ENCODE results near the gene LMX1B. TPM values are rescaled to one million over a fixed set of nuclear protein-coding genes. Genes with fewer than 3 reads are reported as not detected.

Gene LMX1B
- polyA plus RNA-seq, 1 of the 3 experiments (the other 2 are of a cell fraction), result not detected

DNA sequence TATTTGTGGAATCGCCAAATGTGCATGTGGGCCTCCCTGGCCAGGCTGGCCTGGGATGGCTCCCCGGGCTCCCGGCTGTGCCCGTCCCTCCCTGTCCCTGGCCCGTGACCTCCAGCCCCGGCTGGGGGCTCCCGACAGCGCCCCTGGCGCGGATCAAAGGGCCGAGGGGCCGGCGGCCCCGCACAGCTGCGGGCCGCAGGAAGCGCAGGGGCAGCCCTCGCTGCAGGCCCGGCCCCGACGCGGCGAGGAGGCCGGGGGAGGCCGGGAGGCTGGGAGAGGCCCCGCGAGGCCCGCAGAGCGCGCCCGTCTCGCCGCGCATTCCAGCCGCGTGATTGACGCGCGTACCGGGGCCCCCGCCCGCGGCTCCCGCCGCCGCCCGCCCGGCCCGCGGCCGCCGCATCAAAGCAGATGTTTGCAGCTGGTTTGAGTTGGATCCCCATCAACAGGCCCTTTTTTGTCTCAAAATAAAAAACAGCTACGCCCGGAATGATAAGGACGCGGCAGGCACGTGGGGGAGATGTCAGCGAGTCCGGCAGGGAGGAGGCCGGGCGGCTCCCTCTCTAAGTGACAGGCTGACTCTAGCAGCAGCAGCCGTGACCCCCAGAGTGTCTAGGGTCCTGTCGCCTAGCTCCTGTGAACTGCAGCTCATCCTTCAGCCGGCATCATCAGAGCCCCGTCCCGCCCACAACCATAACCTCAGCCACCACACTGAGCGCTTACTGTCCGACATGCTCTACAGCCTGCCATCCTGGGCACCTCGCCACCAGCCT, 69.4 kb downstream of the LMX1B start:
- TF ChIP-seq MEF2A (IDR thresholded peaks at IDR 0.05; ENCODE audit: borderline replicate concordance, low read depth) (no peak), GABPA (IDR thresholded peaks at IDR 0.05; ENCODE audit: low read depth) (no peak), RFX5 (IDR thresholded peaks at IDR 0.05; ENCODE audit: low read length) (no peak), EP300 (IDR thresholded peaks at IDR 0.05; ENCODE audit: borderline replicate concordance in 1 of 2, low read depth in 1 of 2, low read length in 1 of 2) (no peak)
- peak; percentile 68 for DNase-seq
- Histone ChIP-seq H3K4me2 (no peak overlapping the region), H3K4me3 (ENCODE audit: low read depth in 2 of 2, low read length in 1 of 2) (no peak overlapping the region), H3K9me2 (no peaks in the 10 kb centered on the region), H3K27ac (ENCODE audit: low read depth in 2 of 2, low read length in 1 of 2) (no peak overlapping the region), H3K36me3 (replicated peaks in 1 of 2; ENCODE audit: control insufficient read depth in 1 of 2, insufficient read depth in 2 of 2, low read length in 1 of 2) (no peaks in the 10 kb centered on the region), H3K9ac (no peak overlapping the region), H3K9me3 (no peaks in the 10 kb centered on the region), H2AFZ (ENCODE audit: low read depth) (no peak overlapping the region), H3K4me1 (ENCODE audit: control insufficient read depth in 1 of 2, insufficient read depth in 2 of 2, low read depth in 1 of 2, low read length in 1 of 2) (no peaks in the 10 kb centered on the region), H3K79me2 (ENCODE audit: insufficient read depth) (no peaks in the 10 kb centered on the region), H3F3A (replicated peaks; ENCODE audit: insufficient read depth) (no peaks in the 10 kb centered on the region), H3K27me3 (ENCODE audit: insufficient read depth) (peaks cover 58% of the 10 kb centered on the region), H4K20me1 (ENCODE audit: insufficient read depth) (no peaks in the 10 kb centered on the region)
- ChIA-PET CTCF (interaction anchor here (0.8 to 7.3 kb wide), 8 partner anchors 7 to 99 kb away, joined by 3 to 45 read pairs (median 4); no protein-coding TSS in a partner anchor), POLR2A (no interaction called here)
- WGBS (ENCODE audit: low lambda C conversion rate), result 9% methylated on average over 17 of the region's 69 CpGs

DNA sequence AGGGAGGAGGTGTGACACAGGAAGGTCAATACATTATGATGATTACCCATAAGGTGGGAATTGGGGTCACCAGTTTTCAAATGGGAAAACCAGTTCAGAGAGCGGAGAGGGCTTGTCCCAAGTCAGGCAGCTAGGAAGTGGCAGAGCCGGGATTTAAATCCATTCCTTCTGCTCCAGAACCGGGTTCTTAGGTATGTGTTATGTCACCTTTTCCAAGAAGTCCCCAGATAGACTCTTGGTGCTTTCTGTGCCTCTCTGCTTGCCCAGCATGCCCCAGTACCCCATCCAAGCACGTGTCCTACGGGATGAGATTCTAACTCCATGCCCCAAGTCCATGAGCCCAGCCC, 69.9 kb downstream of the LMX1B start:
- no peak for DNase-seq
- no peaks in the 10 kb centered on the region for H3K9me2 ChIP-seq
- TF ChIP-seq, protein P1, sequence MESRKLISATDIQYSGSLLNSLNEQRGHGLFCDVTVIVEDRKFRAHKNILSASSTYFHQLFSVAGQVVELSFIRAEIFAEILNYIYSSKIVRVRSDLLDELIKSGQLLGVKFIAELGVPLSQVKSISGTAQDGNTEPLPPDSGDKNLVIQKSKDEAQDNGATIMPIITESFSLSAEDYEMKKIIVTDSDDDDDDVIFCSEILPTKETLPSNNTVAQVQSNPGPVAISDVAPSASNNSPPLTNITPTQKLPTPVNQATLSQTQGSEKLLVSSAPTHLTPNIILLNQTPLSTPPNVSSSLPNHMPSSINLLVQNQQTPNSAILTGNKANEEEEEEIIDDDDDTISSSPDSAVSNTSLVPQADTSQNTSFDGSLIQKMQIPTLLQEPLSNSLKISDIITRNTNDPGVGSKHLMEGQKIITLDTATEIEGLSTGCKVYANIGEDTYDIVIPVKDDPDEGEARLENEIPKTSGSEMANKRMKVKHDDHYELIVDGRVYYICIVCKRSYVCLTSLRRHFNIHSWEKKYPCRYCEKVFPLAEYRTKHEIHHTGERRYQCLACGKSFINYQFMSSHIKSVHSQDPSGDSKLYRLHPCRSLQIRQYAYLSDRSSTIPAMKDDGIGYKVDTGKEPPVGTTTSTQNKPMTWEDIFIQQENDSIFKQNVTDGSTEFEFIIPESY (IDR thresholded peaks at IDR 0.05; ENCODE audit: borderline replicate concordance, low read depth), result no peak
- TF ChIP-seq, protein P2, sequence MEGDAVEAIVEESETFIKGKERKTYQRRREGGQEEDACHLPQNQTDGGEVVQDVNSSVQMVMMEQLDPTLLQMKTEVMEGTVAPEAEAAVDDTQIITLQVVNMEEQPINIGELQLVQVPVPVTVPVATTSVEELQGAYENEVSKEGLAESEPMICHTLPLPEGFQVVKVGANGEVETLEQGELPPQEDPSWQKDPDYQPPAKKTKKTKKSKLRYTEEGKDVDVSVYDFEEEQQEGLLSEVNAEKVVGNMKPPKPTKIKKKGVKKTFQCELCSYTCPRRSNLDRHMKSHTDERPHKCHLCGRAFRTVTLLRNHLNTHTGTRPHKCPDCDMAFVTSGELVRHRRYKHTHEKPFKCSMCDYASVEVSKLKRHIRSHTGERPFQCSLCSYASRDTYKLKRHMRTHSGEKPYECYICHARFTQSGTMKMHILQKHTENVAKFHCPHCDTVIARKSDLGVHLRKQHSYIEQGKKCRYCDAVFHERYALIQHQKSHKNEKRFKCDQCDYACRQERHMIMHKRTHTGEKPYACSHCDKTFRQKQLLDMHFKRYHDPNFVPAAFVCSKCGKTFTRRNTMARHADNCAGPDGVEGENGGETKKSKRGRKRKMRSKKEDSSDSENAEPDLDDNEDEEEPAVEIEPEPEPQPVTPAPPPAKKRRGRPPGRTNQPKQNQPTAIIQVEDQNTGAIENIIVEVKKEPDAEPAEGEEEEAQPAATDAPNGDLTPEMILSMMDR (IDR thresholded peaks at IDR 0.05), result no peak
- TF ChIP-seq, protein P3, sequence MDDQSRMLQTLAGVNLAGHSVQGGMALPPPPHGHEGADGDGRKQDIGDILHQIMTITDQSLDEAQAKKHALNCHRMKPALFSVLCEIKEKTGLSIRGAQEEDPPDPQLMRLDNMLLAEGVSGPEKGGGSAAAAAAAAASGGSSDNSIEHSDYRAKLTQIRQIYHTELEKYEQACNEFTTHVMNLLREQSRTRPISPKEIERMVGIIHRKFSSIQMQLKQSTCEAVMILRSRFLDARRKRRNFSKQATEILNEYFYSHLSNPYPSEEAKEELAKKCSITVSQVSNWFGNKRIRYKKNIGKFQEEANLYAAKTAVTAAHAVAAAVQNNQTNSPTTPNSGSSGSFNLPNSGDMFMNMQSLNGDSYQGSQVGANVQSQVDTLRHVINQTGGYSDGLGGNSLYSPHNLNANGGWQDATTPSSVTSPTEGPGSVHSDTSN (IDR thresholded peaks at IDR 0.05), result no peak
- TF ChIP-seq FOSL2 (IDR thresholded peaks at IDR 0.05; ENCODE audit: borderline replicate concordance, low read depth) (no peak), GATA2 (CRISPR knock-in tag; IDR thresholded peaks at IDR 0.05) (no peak), NRF1 (IDR thresholded peaks at IDR 0.05; ENCODE audit: low read depth, low read length) (no peak), RFX5 (IDR thresholded peaks at IDR 0.05; ENCODE audit: low read length) (no peak), GABPA (IDR thresholded peaks at IDR 0.05; ENCODE audit: low read depth) (no peak), JUND (IDR thresholded peaks at IDR 0.05) (no peak), TAF1 (IDR thresholded peaks at IDR 0.05; ENCODE audit: borderline replicate concordance, low read depth, low read length) (no peak), EZH2phosphoT487 (IDR thresholded peaks at IDR 0.05; ENCODE audit: borderline replicate concordance, low read depth) (no peak), MEF2A (IDR thresholded peaks at IDR 0.05; ENCODE audit: borderline replicate concordance, low read depth) (no peak), EP300 (IDR thresholded peaks at IDR 0.05; ENCODE audit: borderline replicate concordance in 1 of 2, low read depth in 1 of 2, low read length in 1 of 2) (no peak), SMC3 (IDR thresholded peaks at IDR 0.05; ENCODE audit: low read depth, low read length) (no peak), SIN3A (IDR thresholded peaks at IDR 0.05; ENCODE audit: borderline replicate concordance, low read depth, low read length) (no peak), NFIC (IDR thresholded peaks at IDR 0.05; ENCODE audit: borderline replicate concordance) (no peak), POLR2AphosphoS5 (IDR thresholded peaks at IDR 0.05; ENCODE audit: low read depth, low read length) (no peak), FOXM1 (IDR thresholded peaks at IDR 0.05; ENCODE audit: low read depth) (no peak)
- TF ChIP-seq, protein P4, sequence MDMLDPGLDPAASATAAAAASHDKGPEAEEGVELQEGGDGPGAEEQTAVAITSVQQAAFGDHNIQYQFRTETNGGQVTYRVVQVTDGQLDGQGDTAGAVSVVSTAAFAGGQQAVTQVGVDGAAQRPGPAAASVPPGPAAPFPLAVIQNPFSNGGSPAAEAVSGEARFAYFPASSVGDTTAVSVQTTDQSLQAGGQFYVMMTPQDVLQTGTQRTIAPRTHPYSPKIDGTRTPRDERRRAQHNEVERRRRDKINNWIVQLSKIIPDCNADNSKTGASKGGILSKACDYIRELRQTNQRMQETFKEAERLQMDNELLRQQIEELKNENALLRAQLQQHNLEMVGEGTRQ (IDR thresholded peaks at IDR 0.05; ENCODE audit: borderline replicate concordance, low read depth, low read length), result no peak
- WGBS (ENCODE audit: low lambda C conversion rate), result 52% methylated on average over 4 of the region's 5 CpGs
- H3K27me3 ChIP-seq (ENCODE audit: insufficient read depth), result peaks cover 63% of the 10 kb centered on the region
- POLR2A ChIA-PET, result no interaction called here
- H3K36me3 ChIP-seq (replicated peaks in 1 of 2; ENCODE audit: control insufficient read depth in 1 of 2, insufficient read depth in 2 of 2, low read length in 1 of 2), result no peaks in the 10 kb centered on the region
- H3K9ac ChIP-seq, result no peak overlapping the region
- no peaks in the 10 kb centered on the region for H3K9me3 ChIP-seq
- H3K4me1 ChIP-seq (ENCODE audit: control insufficient read depth in 1 of 2, insufficient read depth in 2 of 2, low read depth in 1 of 2, low read length in 1 of 2), result no peaks in the 10 kb centered on the region
- H2AFZ ChIP-seq (ENCODE audit: low read depth), result no peak overlapping the region
- H3F3A ChIP-seq (replicated peaks; ENCODE audit: insufficient read depth), result no peaks in the 10 kb centered on the region
- CTCF ChIA-PET, result interaction anchor here (1.0 to 1.4 kb wide), 6 partner anchors 10 to 98 kb away, joined by 3 to 6 read pairs (median 4); no protein-coding TSS in a partner anchor
- H3K27ac ChIP-seq (ENCODE audit: low read depth in 2 of 2, low read length in 1 of 2), result no peak overlapping the region
- no peak overlapping the region for H3K4me2 ChIP-seq
- H3K4me3 ChIP-seq (ENCODE audit: low read depth in 2 of 2, low read length in 1 of 2), result no peak overlapping the region
- no peaks in the 10 kb centered on the region for H4K20me1 ChIP-seq (ENCODE audit: insufficient read depth)
- no peaks in the 10 kb centered on the region for H3K79me2 ChIP-seq (ENCODE audit: insufficient read depth)

Measured in SK-N-SH (cell line).